Measurements from ENCODE around the gene MACROD2.

GRCh38 chr20:14966808-14967207 lies 971.5 kb downstream of the MACROD2 start:
- no peak for TF ChIP-seq POLR2A (IDR thresholded peaks at IDR 0.05)
- TF ChIP-seq, protein P1, sequence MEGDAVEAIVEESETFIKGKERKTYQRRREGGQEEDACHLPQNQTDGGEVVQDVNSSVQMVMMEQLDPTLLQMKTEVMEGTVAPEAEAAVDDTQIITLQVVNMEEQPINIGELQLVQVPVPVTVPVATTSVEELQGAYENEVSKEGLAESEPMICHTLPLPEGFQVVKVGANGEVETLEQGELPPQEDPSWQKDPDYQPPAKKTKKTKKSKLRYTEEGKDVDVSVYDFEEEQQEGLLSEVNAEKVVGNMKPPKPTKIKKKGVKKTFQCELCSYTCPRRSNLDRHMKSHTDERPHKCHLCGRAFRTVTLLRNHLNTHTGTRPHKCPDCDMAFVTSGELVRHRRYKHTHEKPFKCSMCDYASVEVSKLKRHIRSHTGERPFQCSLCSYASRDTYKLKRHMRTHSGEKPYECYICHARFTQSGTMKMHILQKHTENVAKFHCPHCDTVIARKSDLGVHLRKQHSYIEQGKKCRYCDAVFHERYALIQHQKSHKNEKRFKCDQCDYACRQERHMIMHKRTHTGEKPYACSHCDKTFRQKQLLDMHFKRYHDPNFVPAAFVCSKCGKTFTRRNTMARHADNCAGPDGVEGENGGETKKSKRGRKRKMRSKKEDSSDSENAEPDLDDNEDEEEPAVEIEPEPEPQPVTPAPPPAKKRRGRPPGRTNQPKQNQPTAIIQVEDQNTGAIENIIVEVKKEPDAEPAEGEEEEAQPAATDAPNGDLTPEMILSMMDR (IDR thresholded peaks at IDR 0.05) = no peak
